Activated CD8-positive, alpha-beta memory T cell treated with anti-CD3 and anti-CD28 coated beads, Interleukin-2, amount 50 U/mL, for 1 hour (primary cell): ENCODE results near the gene G6PC2.
"Not testable (repeated sequence)": the region's sequence is repeated elsewhere in the genome, so short reads cannot be mapped to it uniquely, and the experiment has no call there.

Experiments
- DNase-seq: peaks from one replicate; pipeline ENCODE4 v3.0.0-alpha.2; 2020; ENCODE audit errors: extremely low read depth

Gene G6PC2

GRCh38 chr2:168901003-168901402, at the start of gene G6PC2:
G6PC2 (plus strand) TSS chr2:168901291; CDS start chr2:168901332, 41 bp downstream.
- DNase-seq, result no peak

- DNase-seq, result no peak
These were observed 49.3 kb upstream of the G6PC2 start for GRCh38 chr2:168851674-168852320.

GRCh38 chr2:168852481-168852880, 48.6 kb upstream of the G6PC2 start:
- no peak for DNase-seq

- no peak for DNase-seq
These were observed 47.6 kb upstream of the G6PC2 start for GRCh38 chr2:168853471-168853870.

GRCh38 chr2:168854651-168855050, 46.4 kb upstream of the G6PC2 start:
- DNase-seq, result no peak

GRCh38 chr2:168855601-168856000, 45.5 kb upstream of the G6PC2 start:
- DNase-seq, result no peak

- DNase-seq, result no peak
These were observed 42.9 kb upstream of the G6PC2 start for GRCh38 chr2:168858146-168858545.

- DNase-seq, result not testable (repeated sequence)
These were observed 33.9 kb upstream of the G6PC2 start for GRCh38 chr2:168867164-168867563.

GRCh38 chr2:168870369-168870768, 30.7 kb upstream of the G6PC2 start:
- DNase-seq, result not testable (repeated sequence)

GRCh38 chr2:168870824-168871223, 30.3 kb upstream of the G6PC2 start:
- not testable (repeated sequence) for DNase-seq

- no peak for DNase-seq
These were observed 26.6 kb upstream of the G6PC2 start for GRCh38 chr2:168874368-168875054.

GRCh38 chr2:168882163-168882562, 18.9 kb upstream of the G6PC2 start:
- not testable (repeated sequence) for DNase-seq

GRCh38 chr2:168884975-168885374, 16.1 kb upstream of the G6PC2 start:
- no peak for DNase-seq

- DNase-seq, result no peak
These were observed 11.5 kb upstream of the G6PC2 start for GRCh38 chr2:168889635-168890005.

- peak; percentile 63 for DNase-seq
These were observed 10.9 kb upstream of the G6PC2 start, which contains the start of gene SPC25 for GRCh38 chr2:168890006-168890782. SPC25 (minus strand) TSS chr2:168890430; CDS start chr2:168889519, 911 bp downstream.

- DNase-seq, result no peak
These were observed 8.8 kb upstream of the G6PC2 start for GRCh38 chr2:168892327-168892726.

GRCh38 chr2:168894101-168894500, 7.0 kb upstream of the G6PC2 start:
- no peak for DNase-seq

GRCh38 chr2:168894720-168895119, 6.4 kb upstream of the G6PC2 start:
- no peak for DNase-seq

GRCh38 chr2:168895771-168896170, 5.3 kb upstream of the G6PC2 start:
- no peak for DNase-seq

- DNase-seq, result no peak
These were observed 4.3 kb upstream of the G6PC2 start for GRCh38 chr2:168896783-168897182.

- no peak for DNase-seq
These were observed 3.6 kb upstream of the G6PC2 start for GRCh38 chr2:168897449-168897848.

GRCh38 chr2:168903888-168904287, 2.8 kb downstream of the G6PC2 start:
- no peak for DNase-seq

GRCh38 chr2:168904358-168904757, 3.3 kb downstream of the G6PC2 start:
- DNase-seq, result no peak
